Gastroesophageal sphincter (tissue), 3 donors: ENCODE results near the gene PELO.

Experiments used
- CTCF ChIP-seq, 4 experiments: fragments of 200-600 bp in 2 of 4; fragments of 450-650 bp in 2 of 4; sonication (generic) in 1 of 4; IDR thresholded peaks; one replicate each; pipeline ENCODE4 v1.5.1; 2017 to 2019; ENCODE audit warnings: antibody characterized with exemption in 4 of 4, mild to moderate bottlenecking in 2 of 4, moderate library complexity in 2 of 4
- POLR2A ChIP-seq, 2 donors: fragments of 450-650 bp; IDR thresholded peaks; one replicate each; pipeline ENCODE4 v1.6.1; 2017; ENCODE audit warnings: antibody characterized with exemption in 2 of 2, mild to moderate bottlenecking in 2 of 2, moderate library complexity in 1 of 2

DNA sequence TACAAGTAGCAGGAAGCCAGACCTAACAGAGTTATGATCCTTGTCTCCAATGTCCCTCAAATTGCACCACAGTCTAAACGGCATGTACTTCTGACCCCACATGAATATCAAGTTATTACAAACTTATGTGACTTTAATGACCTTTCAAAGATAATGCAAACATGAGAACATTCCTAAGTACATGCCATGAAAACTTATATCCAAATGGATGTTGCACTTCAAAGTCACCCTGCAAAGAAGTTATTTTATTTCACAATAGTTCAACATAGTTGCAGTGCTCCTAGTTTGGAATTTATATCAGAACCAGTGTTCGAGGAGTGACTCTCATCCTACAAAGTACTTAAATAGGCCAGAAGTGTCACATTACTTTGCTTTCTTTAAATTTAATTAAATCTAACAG lies 41.2 kb upstream of the PELO start:
- TF ChIP-seq POLR2A (IDR thresholded peaks at IDR 0.05) (no peak), CTCF (IDR thresholded peaks at IDR 0.05) (no peak)
